ENCODE results near the gene WIPI1.
"Not testable (repeated sequence)": the region's sequence is repeated elsewhere in the genome, so short reads cannot be mapped to it uniquely, and the experiment has no call there.

Gene WIPI1

GRCh38 chr17:68437979-68438822 lies 19.1 kb downstream of the WIPI1 start:
- FAIRE-seq, result no peak

GRCh38 chr17:68435876-68436842 lies 21.1 kb downstream of the WIPI1 start:
- FAIRE-seq, result no peak

GRCh38 chr17:68435361-68435760 lies 21.9 kb downstream of the WIPI1 start:
- no peak for FAIRE-seq

GRCh38 chr17:68433911-68434508 lies 23.3 kb downstream of the WIPI1 start:
- FAIRE-seq, result no peak

GRCh38 chr17:68433211-68433610 lies 24.1 kb downstream of the WIPI1 start:
- no peak for FAIRE-seq

- no peak for FAIRE-seq
Observed at GRCh38 chr17:68432086-68432864, 25.0 kb downstream of the WIPI1 start.

- FAIRE-seq, result no peak
Observed at GRCh38 chr17:68431661-68432071, 25.6 kb downstream of the WIPI1 start.

- FAIRE-seq, result no peak
Observed at GRCh38 chr17:68431045-68431608, 26.2 kb downstream of the WIPI1 start.

- no peak for FAIRE-seq
Observed at GRCh38 chr17:68429881-68430280, 27.4 kb downstream of the WIPI1 start.

GRCh38 chr17:68428498-68429172 lies 28.7 kb downstream of the WIPI1 start:
- no peak for FAIRE-seq

- FAIRE-seq, result no peak
Observed at GRCh38 chr17:68427575-68427974, 29.7 kb downstream of the WIPI1 start.

- FAIRE-seq, result no peak
Observed at GRCh38 chr17:68425979-68426378, 31.3 kb downstream of the WIPI1 start.

GRCh38 chr17:68424861-68425260 lies 32.4 kb downstream of the WIPI1 start:
- FAIRE-seq, result no peak

- no peak for FAIRE-seq
Observed at GRCh38 chr17:68424203-68424602, 33.1 kb downstream of the WIPI1 start.

GRCh38 chr17:68423251-68423650 lies 34.0 kb downstream of the WIPI1 start:
- no peak for FAIRE-seq

- no peak for FAIRE-seq
Observed at GRCh38 chr17:68422821-68423220, 34.5 kb downstream of the WIPI1 start.

GRCh38 chr17:68421486-68421885 lies 35.8 kb downstream of the WIPI1 start:
- FAIRE-seq, result no peak

GRCh38 chr17:68420065-68420464 lies 37.2 kb downstream of the WIPI1 start:
- FAIRE-seq, result no peak

- FAIRE-seq, result no peak
Observed at GRCh38 chr17:68418876-68419275, 38.4 kb downstream of the WIPI1 start.

GRCh38 chr17:68417317-68417716 lies 40.0 kb downstream of the WIPI1 start:
- no peak for FAIRE-seq

GRCh38 chr17:68414901-68415300 lies 42.4 kb downstream of the WIPI1 start:
- FAIRE-seq, result not testable (repeated sequence)

All from islet of Langerhans (tissue), 1 donor.